GM21723 (cell line): ENCODE measurements around the gene ARHGAP24.

Experiments
- ATAC-seq: cut with Tn5 transposase; IDR thresholded peaks from one replicate; pipeline ENCODE4 v1.9.1; 2021; ENCODE audit warnings: mild to moderate bottlenecking, moderate library complexity; ENCODE audit not compliant: unreplicated experiment

ARHGAP24 gene

GRCh38 chr4:85474818-85475630 lies at the start of gene ARHGAP24:
Gene ARHGAP24 (plus strand): TSS chr4:85475150.
- ATAC-seq, result peak; percentile 91

GRCh38 chr4:85426366-85426765 lies 48.6 kb upstream of the ARHGAP24 start:
- no peak for ATAC-seq

GRCh38 chr4:85427123-85427522 lies 47.8 kb upstream of the ARHGAP24 start:
- no peak for ATAC-seq

- ATAC-seq, result no peak
Observed at GRCh38 chr4:85430226-85430625, 44.7 kb upstream of the ARHGAP24 start.

GRCh38 chr4:85430697-85431096 lies 44.3 kb upstream of the ARHGAP24 start:
- ATAC-seq, result no peak

- ATAC-seq, result no peak
Observed at GRCh38 chr4:85431156-85431555, 43.8 kb upstream of the ARHGAP24 start.

GRCh38 chr4:85431881-85432485 lies 43.0 kb upstream of the ARHGAP24 start:
- no peak for ATAC-seq

GRCh38 chr4:85445050-85445639 lies 29.8 kb upstream of the ARHGAP24 start:
- ATAC-seq, result no peak

- no peak for ATAC-seq
Observed at GRCh38 chr4:85446141-85446861, 28.6 kb upstream of the ARHGAP24 start.

GRCh38 chr4:85448906-85449890 lies 25.8 kb upstream of the ARHGAP24 start:
- no peak for ATAC-seq

GRCh38 chr4:85452058-85452731 lies 22.8 kb upstream of the ARHGAP24 start:
- ATAC-seq, result no peak

GRCh38 chr4:85455942-85456341 lies 19.0 kb upstream of the ARHGAP24 start:
- ATAC-seq, result no peak

- no peak for ATAC-seq
Observed at GRCh38 chr4:85457752-85458467, 17.0 kb upstream of the ARHGAP24 start.

GRCh38 chr4:85459736-85460135 lies 15.2 kb upstream of the ARHGAP24 start:
- no peak for ATAC-seq

- no peak for ATAC-seq
Observed at GRCh38 chr4:85474356-85474755, 594 bp upstream of the ARHGAP24 start.

GRCh38 chr4:85475631-85476233 lies 782 bp downstream of the ARHGAP24 start:
- no peak for ATAC-seq

- ATAC-seq, result no peak
Observed at GRCh38 chr4:85476381-85476780, 1.4 kb downstream of the ARHGAP24 start.

GRCh38 chr4:85477534-85477933 lies 2.6 kb downstream of the ARHGAP24 start:
- ATAC-seq, result no peak

GRCh38 chr4:85478576-85478975 lies 3.6 kb downstream of the ARHGAP24 start:
- ATAC-seq, result no peak
